ENCODE measurements around the gene CDH16. TPM values are rescaled to one million over a fixed set of nuclear protein-coding genes. Genes with fewer than 3 reads are reported as not detected.

CDH16 gene
- total RNA-seq, 2 donors from 2014 or later, result not detected

DNA sequence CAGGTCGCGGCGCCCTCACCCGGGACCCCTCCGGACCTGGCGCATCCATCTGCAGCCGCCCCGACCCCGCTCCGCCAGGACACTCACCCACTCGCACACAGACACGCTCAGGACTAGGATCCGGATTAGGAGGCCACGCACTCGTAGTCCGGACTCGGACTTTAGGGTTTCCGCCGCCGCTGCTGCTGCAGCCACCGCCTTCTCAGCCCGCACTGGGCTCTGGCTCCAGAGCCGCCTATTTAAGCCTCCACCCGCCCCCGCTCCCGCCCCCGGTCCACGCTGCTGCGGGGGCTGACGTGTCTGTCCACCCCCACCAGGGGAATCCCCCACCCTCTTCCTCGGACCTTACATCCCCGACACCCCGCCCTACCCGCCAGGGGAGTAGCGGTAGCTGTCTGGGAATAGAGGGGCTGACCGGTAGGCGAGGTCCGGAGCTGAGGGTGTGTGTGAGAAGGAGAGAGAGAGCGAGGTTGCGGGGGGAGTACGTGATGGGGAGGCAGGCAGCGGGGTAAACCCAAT lies 6.7 kb upstream of the CDH16 start, which contains the start of gene RRAD:
TSS of gene RRAD (minus strand) at position 214 of the 519 bp plus-strand sequence. CDS start 356 bp downstream, outside the sequence.
- Histone ChIP-seq H3K9me3 (ENCODE audit: control insufficient read depth, low read length) (no peaks in the 10 kb centered on the region), H3K27me3 (ENCODE audit: control insufficient read depth, insufficient read depth, low read length, poor library complexity, severe bottlenecking) (peaks cover 60% of the 10 kb centered on the region), H3K27ac (ENCODE audit: low read depth, low read length) (no peak within 1 kb of the TSS), H3K9ac (ENCODE audit: extremely low read depth, low read length, poor library complexity, severe bottlenecking) (no peak within 1 kb of the TSS), H3K4me3 (ENCODE audit: low read length) (no peak within 1 kb of the TSS), H3K4me1 (ENCODE audit: control insufficient read depth, insufficient read depth, low read length) (peaks cover 3% of the 10 kb centered on the region), H3K36me3 (ENCODE audit: control insufficient read depth, insufficient read depth, low read length) (no peaks in the 10 kb centered on the region)
- Mint-ChIP-seq H3K4me1 (peaks cover 2% of the 10 kb centered on the region), H3K4me3 (peak within 1 kb of the TSS; percentile 43), H3K27ac (no peak within 1 kb of the TSS), H3K36me3 (ENCODE audit: low read depth) (no peaks in the 10 kb centered on the region), H3K9me3 (no peaks in the 10 kb centered on the region), H3K27me3 (ENCODE audit: insufficient read depth) (peaks cover 68% of the 10 kb centered on the region)
- WGBS, 2 experiments (ENCODE audit: insufficient coverage in 1 of 2, insufficient read length in 1 of 2), result 12 to 15% methylated on average over 13 to 37 of the region's 42 CpGs
- TF ChIP-seq, protein P1, sequence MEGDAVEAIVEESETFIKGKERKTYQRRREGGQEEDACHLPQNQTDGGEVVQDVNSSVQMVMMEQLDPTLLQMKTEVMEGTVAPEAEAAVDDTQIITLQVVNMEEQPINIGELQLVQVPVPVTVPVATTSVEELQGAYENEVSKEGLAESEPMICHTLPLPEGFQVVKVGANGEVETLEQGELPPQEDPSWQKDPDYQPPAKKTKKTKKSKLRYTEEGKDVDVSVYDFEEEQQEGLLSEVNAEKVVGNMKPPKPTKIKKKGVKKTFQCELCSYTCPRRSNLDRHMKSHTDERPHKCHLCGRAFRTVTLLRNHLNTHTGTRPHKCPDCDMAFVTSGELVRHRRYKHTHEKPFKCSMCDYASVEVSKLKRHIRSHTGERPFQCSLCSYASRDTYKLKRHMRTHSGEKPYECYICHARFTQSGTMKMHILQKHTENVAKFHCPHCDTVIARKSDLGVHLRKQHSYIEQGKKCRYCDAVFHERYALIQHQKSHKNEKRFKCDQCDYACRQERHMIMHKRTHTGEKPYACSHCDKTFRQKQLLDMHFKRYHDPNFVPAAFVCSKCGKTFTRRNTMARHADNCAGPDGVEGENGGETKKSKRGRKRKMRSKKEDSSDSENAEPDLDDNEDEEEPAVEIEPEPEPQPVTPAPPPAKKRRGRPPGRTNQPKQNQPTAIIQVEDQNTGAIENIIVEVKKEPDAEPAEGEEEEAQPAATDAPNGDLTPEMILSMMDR (conservative IDR thresholded peaks at IDR 0.05), result no peak
- DNase-seq, result peak; percentile 68

DNA sequence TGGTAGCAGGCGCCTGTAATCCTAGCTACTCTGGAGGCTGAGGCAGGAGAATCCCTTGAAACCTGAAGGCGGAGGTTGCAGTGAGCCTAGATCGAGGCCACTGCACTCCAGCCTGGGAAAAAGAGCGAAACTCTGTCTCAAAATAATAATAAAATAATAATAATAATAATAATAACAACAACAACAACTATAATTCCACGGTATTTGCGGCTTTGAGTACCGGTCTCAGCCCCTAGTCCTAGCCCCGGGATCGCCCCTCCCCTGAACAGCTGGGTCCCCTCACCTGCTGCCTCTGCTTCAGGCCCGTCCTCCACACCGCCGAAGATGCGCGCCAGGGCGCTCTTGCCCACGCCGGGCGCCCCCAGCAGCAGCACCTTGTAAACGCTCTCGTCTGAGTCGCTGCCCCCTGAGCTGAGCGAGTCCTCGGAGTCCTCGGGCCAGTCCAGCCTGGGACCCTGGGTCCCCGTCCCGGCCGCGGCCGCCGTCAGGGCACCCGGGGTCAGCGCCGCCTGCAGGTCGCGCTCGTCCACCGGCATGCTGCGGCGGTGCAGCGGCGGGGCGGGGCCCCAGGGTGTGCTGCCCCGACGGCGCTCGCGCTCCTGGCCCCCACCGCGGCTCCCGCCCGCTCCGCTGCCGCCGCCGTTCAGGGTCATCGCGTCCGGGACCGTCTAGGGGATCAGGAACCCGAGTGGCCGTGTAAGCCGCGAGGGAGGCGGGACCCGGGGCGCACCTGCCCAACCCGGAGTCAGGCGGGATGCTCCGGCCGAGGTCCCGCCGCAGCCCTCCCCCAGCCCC lies 6.0 kb upstream of the CDH16 start:
- H3K4me3 ChIP-seq (ENCODE audit: low read length), result no peak overlapping the region
- peaks cover 66% of the 10 kb centered on the region for H3K27me3 ChIP-seq (ENCODE audit: control insufficient read depth, insufficient read depth, low read length, poor library complexity, severe bottlenecking)
- no peak overlapping the region for H3K27ac ChIP-seq (ENCODE audit: low read depth, low read length)
- Mint-ChIP-seq H3K9me3 (no peaks in the 10 kb centered on the region), H3K36me3 (ENCODE audit: low read depth) (no peaks in the 10 kb centered on the region), H3K27ac (no peak overlapping the region), H3K4me1 (no peaks in the 10 kb centered on the region), H3K4me3 (peak overlapping the region; percentile 43), H3K27me3 (ENCODE audit: insufficient read depth) (peaks cover 72% of the 10 kb centered on the region)
- no peaks in the 10 kb centered on the region for H3K4me1 ChIP-seq (ENCODE audit: control insufficient read depth, insufficient read depth, low read length)
- no peaks in the 10 kb centered on the region for H3K36me3 ChIP-seq (ENCODE audit: control insufficient read depth, insufficient read depth, low read length)
- DNase-seq, result peak; percentile 90
- no peaks in the 10 kb centered on the region for H3K9me3 ChIP-seq (ENCODE audit: control insufficient read depth, low read length)
- 4 to 7% methylated on average over 30 to 70 of the region's 72 CpGs for WGBS, 2 experiments (ENCODE audit: insufficient coverage in 1 of 2, insufficient read length in 1 of 2)
- TF ChIP-seq, protein P1 (conservative IDR thresholded peaks at IDR 0.05), result peak; percentile 79
- H3K9ac ChIP-seq (ENCODE audit: extremely low read depth, low read length, poor library complexity, severe bottlenecking), result no peak overlapping the region

DNA sequence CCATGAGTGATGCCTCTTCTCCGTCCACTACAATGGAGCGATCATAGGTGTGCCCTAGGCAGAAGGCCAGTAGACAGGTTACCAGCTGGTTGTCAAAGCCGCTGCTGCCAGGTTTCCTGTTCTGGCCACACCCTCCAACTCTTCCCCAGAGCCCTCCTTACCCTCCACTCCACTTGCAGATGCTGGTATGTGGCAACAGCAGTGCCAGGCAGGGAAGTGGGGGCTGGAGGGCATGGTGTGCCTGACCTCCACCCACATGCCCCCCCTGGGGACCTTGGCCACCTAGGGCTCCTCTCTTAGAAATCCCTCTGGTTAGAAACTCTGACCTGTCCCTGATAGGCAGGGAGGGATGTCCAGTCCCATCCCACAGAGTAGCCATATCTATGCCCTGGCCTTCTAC lies 5.2 kb upstream of the CDH16 start:
- DNase-seq, result no peak
- Histone ChIP-seq H3K27me3 (ENCODE audit: control insufficient read depth, insufficient read depth, low read length, poor library complexity, severe bottlenecking) (peaks cover 67% of the 10 kb centered on the region), H3K9ac (ENCODE audit: extremely low read depth, low read length, poor library complexity, severe bottlenecking) (no peak overlapping the region), H3K4me3 (ENCODE audit: low read length) (no peak overlapping the region), H3K27ac (ENCODE audit: low read depth, low read length) (no peak overlapping the region), H3K36me3 (ENCODE audit: control insufficient read depth, insufficient read depth, low read length) (no peaks in the 10 kb centered on the region), H3K9me3 (ENCODE audit: control insufficient read depth, low read length) (no peaks in the 10 kb centered on the region), H3K4me1 (ENCODE audit: control insufficient read depth, insufficient read depth, low read length) (no peaks in the 10 kb centered on the region)
- Mint-ChIP-seq H3K4me3 (no peak overlapping the region), H3K9me3 (no peaks in the 10 kb centered on the region), H3K27me3 (ENCODE audit: insufficient read depth) (peaks cover 77% of the 10 kb centered on the region), H3K36me3 (ENCODE audit: low read depth) (no peaks in the 10 kb centered on the region), H3K27ac (no peak overlapping the region), H3K4me1 (no peaks in the 10 kb centered on the region)
- TF ChIP-seq, protein P1 (conservative IDR thresholded peaks at IDR 0.05), result no peak
- 94 to 95% methylated on average over 3 of the region's 3 CpGs for WGBS, 2 experiments (ENCODE audit: insufficient coverage in 1 of 2, insufficient read length in 1 of 2)

Measured in endodermal cell (in vitro differentiated cells).